ENCODE measurements around the gene MRPS2.
"Not testable (repeated sequence)": the region's sequence is repeated elsewhere in the genome, so short reads cannot be mapped to it uniquely, and the experiment has no call there.

The MRPS2 gene

DNA sequence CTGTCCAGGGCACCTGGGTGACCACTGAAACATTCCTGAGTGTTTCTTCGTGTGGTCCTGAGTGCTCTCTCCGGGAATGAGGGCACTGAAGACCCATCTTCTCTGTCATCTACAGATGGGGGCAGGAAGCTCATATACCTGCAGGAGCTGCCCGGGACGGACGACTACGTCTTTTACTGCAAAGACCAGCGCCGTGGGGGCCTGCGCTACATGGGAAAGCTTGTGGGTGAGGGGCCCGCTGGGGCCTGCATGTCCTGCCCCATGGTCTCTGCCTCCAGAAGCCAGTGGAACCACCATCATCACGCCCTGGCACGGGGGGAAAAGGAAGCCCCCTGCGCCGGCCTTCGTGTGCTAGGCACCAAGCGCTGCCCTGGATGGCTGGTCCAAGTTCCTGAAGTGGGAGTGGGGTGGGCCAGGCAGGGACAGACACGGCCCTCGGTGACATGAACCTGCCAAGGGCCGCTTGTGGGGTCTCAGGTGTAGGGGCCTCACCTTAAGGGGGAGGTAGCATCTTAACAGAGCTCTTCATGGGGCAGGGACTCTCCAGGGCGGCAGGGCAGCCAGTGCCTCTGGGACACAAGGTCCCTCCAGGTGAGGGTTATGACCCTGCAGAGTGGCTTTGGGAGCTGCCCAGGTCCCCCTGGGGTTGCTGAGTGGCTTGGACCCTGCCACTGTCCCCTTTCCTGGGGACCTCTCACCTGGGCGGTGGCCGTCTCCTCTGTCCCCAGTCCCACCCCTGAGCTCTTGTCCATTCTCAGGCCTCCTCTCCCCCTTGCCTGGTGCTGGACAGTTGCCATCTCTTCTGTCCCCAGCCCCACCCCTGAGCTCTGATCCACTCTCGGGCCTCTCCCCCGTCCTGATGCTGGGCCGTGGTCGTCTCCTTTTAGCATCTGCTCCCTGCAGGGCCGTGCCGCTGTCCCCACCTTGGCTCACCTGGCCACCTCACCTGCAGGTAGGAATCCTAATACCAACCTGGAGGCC is 47.6 kb downstream of the MRPS2 start:
- H3K27ac Mint-ChIP-seq: no peak overlapping the region
- TF ChIP-seq, protein P1, sequence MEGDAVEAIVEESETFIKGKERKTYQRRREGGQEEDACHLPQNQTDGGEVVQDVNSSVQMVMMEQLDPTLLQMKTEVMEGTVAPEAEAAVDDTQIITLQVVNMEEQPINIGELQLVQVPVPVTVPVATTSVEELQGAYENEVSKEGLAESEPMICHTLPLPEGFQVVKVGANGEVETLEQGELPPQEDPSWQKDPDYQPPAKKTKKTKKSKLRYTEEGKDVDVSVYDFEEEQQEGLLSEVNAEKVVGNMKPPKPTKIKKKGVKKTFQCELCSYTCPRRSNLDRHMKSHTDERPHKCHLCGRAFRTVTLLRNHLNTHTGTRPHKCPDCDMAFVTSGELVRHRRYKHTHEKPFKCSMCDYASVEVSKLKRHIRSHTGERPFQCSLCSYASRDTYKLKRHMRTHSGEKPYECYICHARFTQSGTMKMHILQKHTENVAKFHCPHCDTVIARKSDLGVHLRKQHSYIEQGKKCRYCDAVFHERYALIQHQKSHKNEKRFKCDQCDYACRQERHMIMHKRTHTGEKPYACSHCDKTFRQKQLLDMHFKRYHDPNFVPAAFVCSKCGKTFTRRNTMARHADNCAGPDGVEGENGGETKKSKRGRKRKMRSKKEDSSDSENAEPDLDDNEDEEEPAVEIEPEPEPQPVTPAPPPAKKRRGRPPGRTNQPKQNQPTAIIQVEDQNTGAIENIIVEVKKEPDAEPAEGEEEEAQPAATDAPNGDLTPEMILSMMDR (IDR thresholded peaks at IDR 0.05): no peak
- no peak overlapping the region for H3K4me3 Mint-ChIP-seq
- H3K27me3 Mint-ChIP-seq (ENCODE audit: low read depth, poor library complexity): peaks cover 8% of the 10 kb centered on the region
- peaks cover 8% of the 10 kb centered on the region for H3K9me3 Mint-ChIP-seq
- DNase-seq: no peak
- H3K36me3 Mint-ChIP-seq (ENCODE audit: low read depth): no peaks in the 10 kb centered on the region
- peaks cover 14% of the 10 kb centered on the region for H3K4me1 Mint-ChIP-seq

- not testable (repeated sequence) for DNase-seq; H3K9me3 Mint-ChIP-seq; H3K36me3 Mint-ChIP-seq (ENCODE audit: low read depth); H3K27ac Mint-ChIP-seq; H3K4me3 Mint-ChIP-seq; H3K27me3 Mint-ChIP-seq (ENCODE audit: low read depth, poor library complexity)
- H3K4me1 Mint-ChIP-seq: peaks cover 18% of the 10 kb centered on the region
Measured at GRCh38 chr9:135549478-135550343, 49.2 kb downstream of the MRPS2 start.

- peak overlapping the region; percentile 14 for H3K27ac Mint-ChIP-seq
- DNase-seq: no peak
- TF ChIP-seq, protein P1 (IDR thresholded peaks at IDR 0.05): no peak
- peaks cover 6% of the 10 kb centered on the region for H3K9me3 Mint-ChIP-seq
- no peak overlapping the region for H3K4me3 Mint-ChIP-seq
- H3K36me3 Mint-ChIP-seq (ENCODE audit: low read depth): no peaks in the 10 kb centered on the region
- peaks cover 18% of the 10 kb centered on the region for H3K4me1 Mint-ChIP-seq
- no peaks in the 10 kb centered on the region for H3K27me3 Mint-ChIP-seq (ENCODE audit: low read depth, poor library complexity)
Measured at GRCh38 chr9:135550344-135550918, 49.9 kb downstream of the MRPS2 start.

DNA sequence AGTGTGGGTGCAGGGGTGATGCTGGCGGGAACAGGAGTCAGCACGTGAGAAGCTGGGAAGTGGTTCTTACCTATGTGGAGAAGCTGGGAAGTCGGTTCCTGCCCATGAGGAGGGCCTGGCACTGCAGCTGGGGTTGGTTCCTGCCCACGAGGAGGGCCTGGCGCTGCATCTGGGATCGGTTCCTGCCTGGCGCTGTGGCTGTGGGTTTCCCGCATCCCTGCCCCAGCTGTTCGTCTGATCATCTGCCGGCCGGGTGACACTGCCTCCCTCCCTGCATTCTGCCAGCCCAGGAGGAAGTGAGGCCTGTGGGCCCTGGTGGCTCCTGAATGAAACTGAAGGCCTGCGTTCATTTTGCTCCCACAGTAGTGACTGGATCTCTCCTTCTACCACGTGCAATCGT is 50.5 kb downstream of the MRPS2 start:
- TF ChIP-seq, protein P1 (IDR thresholded peaks at IDR 0.05): no peak

GRCh38 chr9:135551456-135551855 is 51.0 kb downstream of the MRPS2 start:
- TF ChIP-seq, protein P1 (IDR thresholded peaks at IDR 0.05): no peak
- peaks cover 9% of the 10 kb centered on the region for H3K27me3 Mint-ChIP-seq (ENCODE audit: low read depth, poor library complexity)
- no peak for DNase-seq

More for the DNA sequence above, 50.5 kb downstream of the MRPS2 start:
- Mint-ChIP-seq H3K27me3 (ENCODE audit: low read depth, poor library complexity) (peaks cover 5% of the 10 kb centered on the region), H3K4me3 (no peak overlapping the region), H3K27ac (peak overlapping the region; percentile 14), H3K9me3 (peaks cover 6% of the 10 kb centered on the region), H3K4me1 (peaks cover 18% of the 10 kb centered on the region), H3K36me3 (ENCODE audit: low read depth) (no peaks in the 10 kb centered on the region)
- DNase-seq: no peak

More at GRCh38 chr9:135551456-135551855, 51.0 kb downstream of the MRPS2 start:
- H3K4me1 Mint-ChIP-seq: peaks cover 18% of the 10 kb centered on the region
- no peak overlapping the region for H3K4me3 Mint-ChIP-seq
- no peaks in the 10 kb centered on the region for H3K36me3 Mint-ChIP-seq (ENCODE audit: low read depth)
- peaks cover 6% of the 10 kb centered on the region for H3K9me3 Mint-ChIP-seq
- no peak overlapping the region for H3K27ac Mint-ChIP-seq

All from nephron progenitor cell (in vitro differentiated cells).